Measurements from ENCODE around the gene MEG3.

- TF ChIP-seq CTCF (IDR thresholded peaks at IDR 0.05; ENCODE audit: insufficient read depth, low read length, poor library complexity, severe bottlenecking) (no peak), EZH2phosphoT487 (conservative IDR thresholded peaks at IDR 0.05; ENCODE audit: low read length) (no peak)
Measured at GRCh38 chr14:100777366-100777817, 48.5 kb upstream of the MEG3 start.
